MV-4-11 (cell line): ENCODE data around the gene PITX3.

Experiments used
- DNase-seq: peaks from one replicate; lab custom pipeline; 2025; lab: John Stamatoyannopoulos, UW

Gene PITX3

GRCh38 chr10:102226542-102226870, 14.8 kb downstream of the PITX3 start:
- no peak for DNase-seq

- DNase-seq = peak; percentile 89
Observed at GRCh38 chr10:102225646-102226541, 15.4 kb downstream of the PITX3 start, which contains the start of gene ELOVL3. ELOVL3 (plus strand) TSS chr10:102226299; CDS start chr10:102226549, 250 bp downstream.

- DNase-seq = no peak
Observed at GRCh38 chr10:102222797-102223196, 18.5 kb downstream of the PITX3 start.

GRCh38 chr10:102220612-102221011, 20.7 kb downstream of the PITX3 start:
- DNase-seq = no peak

- DNase-seq = no peak
Observed at GRCh38 chr10:102219370-102219769, 21.9 kb downstream of the PITX3 start.

GRCh38 chr10:102213599-102213998, 27.7 kb downstream of the PITX3 start:
- peak; percentile 75 for DNase-seq

- peak; percentile 37 for DNase-seq
Observed at GRCh38 chr10:102211615-102212299, 29.6 kb downstream of the PITX3 start.

GRCh38 chr10:102208311-102209035, 32.8 kb downstream of the PITX3 start:
- DNase-seq = no peak

GRCh38 chr10:102202386-102202785, 38.9 kb downstream of the PITX3 start:
- no peak for DNase-seq

GRCh38 chr10:102200751-102201640, 40.3 kb downstream of the PITX3 start:
- DNase-seq = peak; percentile 53

- DNase-seq = no peak
Observed at GRCh38 chr10:102198027-102198426, 43.3 kb downstream of the PITX3 start.

GRCh38 chr10:102196893-102197292, 44.4 kb downstream of the PITX3 start:
- DNase-seq = no peak

GRCh38 chr10:102195296-102195870, 45.9 kb downstream of the PITX3 start:
- peak; percentile 41 for DNase-seq

GRCh38 chr10:102191956-102192355, 49.4 kb downstream of the PITX3 start:
- no peak for DNase-seq

- peak; percentile 16 for DNase-seq
Observed at GRCh38 chr10:102188941-102189898, 52.1 kb downstream of the PITX3 start.

GRCh38 chr10:102188298-102188940, 52.9 kb downstream of the PITX3 start:
- DNase-seq = no peak

- DNase-seq = peak; percentile 32
Observed at GRCh38 chr10:102185811-102186527, 55.3 kb downstream of the PITX3 start.

GRCh38 chr10:102185272-102185671, 56.0 kb downstream of the PITX3 start:
- DNase-seq = no peak

- DNase-seq = no peak
Observed at GRCh38 chr10:102184606-102185005, 56.7 kb downstream of the PITX3 start.
